Stomach (tissue), 9 donors: ENCODE data around the gene EDIL3. TPM values are rescaled to one million over a fixed set of nuclear protein-coding genes. Genes with fewer than 3 reads are reported as not detected.

Experiments
- DNase-seq, 2 donors: peaks; one replicate each; pipeline versions ENCODE4 v3.0.0 to v3.0.0-alpha.2; 2013 to 2019
- H3K27ac ChIP-seq, 5 donors: fragments of 200-600 bp in 4 of 5; sonication (generic) in 4 of 5; one replicate each; pipeline ENCODE4 v1.5.1; 2013 to 2019; ENCODE audit warnings: mild to moderate bottlenecking in 1 of 5, moderate library complexity in 1 of 5
- H3K27me3 ChIP-seq, 3 donors: fragments of 200-600 bp; sonication (generic); one replicate each; pipeline ENCODE4 v1.5.1; 2017 to 2019; ENCODE audit warnings: mixed run types in 1 of 3
- H3K36me3 ChIP-seq, 4 donors: fragments of 200-600 bp; sonication (generic); 1 replicate in 3 of 4; 2 replicates in 1 of 4; pipeline ENCODE4 v1.5.1; 2016 to 2019
- H3K4me1 ChIP-seq, 4 donors: fragments of 200-600 bp; sonication (generic); one replicate each; pipeline ENCODE4 v1.5.1; 2016 to 2019
- H3K4me3 ChIP-seq, 4 donors: fragments of 200-600 bp; sonication (generic) in 3 of 4; one replicate each; pipeline ENCODE4 v1.5.1; 2016 to 2019; ENCODE audit warnings: mild to moderate bottlenecking in 1 of 4
- H3K9me3 ChIP-seq, 4 donors: fragments of 200-600 bp; sonication (generic); one replicate each; pipeline ENCODE4 v1.5.1; 2016 to 2019
- CTCF ChIP-seq, 7 experiments: fragments of 450-650 bp in 4 of 7; fragments of 200-600 bp in 3 of 7; sonication (generic) in 3 of 7; IDR thresholded peaks; one replicate each; pipeline ENCODE4 v1.5.1; 2016 to 2019; ENCODE audit warnings: antibody characterized with exemption in 7 of 7, control low read depth in 2 of 7, mild to moderate bottlenecking in 1 of 7
- EP300 ChIP-seq: sonication (generic); formaldehyde crosslinking; IDR thresholded peaks from one replicate; pipeline ENCODE4 v1.6.1; 2017; ENCODE audit warnings: antibody characterized with exemption
- POLR2A ChIP-seq, 4 donors: fragments of 450-650 bp; IDR thresholded peaks; one replicate each; pipeline ENCODE4 v1.6.1; 2016; ENCODE audit warnings: antibody characterized with exemption in 4 of 4, control low read depth in 2 of 4, mild to moderate bottlenecking in 1 of 4, moderate library complexity in 1 of 4
- POLR2AphosphoS5 ChIP-seq, 3 donors: sonication (generic); formaldehyde crosslinking; IDR thresholded peaks; one replicate each; pipeline ENCODE4 v1.6.1; 2016; ENCODE audit warnings: antibody characterized with exemption in 3 of 3
- WGBS, 5 donors: extraction: QIAGEN DNeasy Blood & Tissue Kit in 3 of 5; methylation state at CpG; one replicate each; pipeline versions ENCODE4 v1.1.5 to v1.1.7; 2013 to 2018; 5-methylcytosine and 5-hydroxymethylcytosine counted together
- intact Hi-C: fragments of 100-400 bp; cut with DNase I; formaldehyde crosslinking; loops from one replicate; pipeline ENCODE4 v1.15.1; 2023; ENCODE audit warnings: low total_unique reads
- polyA plus RNA-seq, 3 donors: library from polyadenylated mRNA; stranded (reverse); fragments of 200-250 nt; gene quantifications; one replicate each; pipeline ENCODE4 v1.2.3, GENCODE V29; 2013
- total RNA-seq, 5 donors: library from RNA; depleted of rRNA; stranded (reverse); fragments of >200 nt; gene quantifications; one replicate each; pipeline versions ENCODE4 v1.1.0 to v1.2.3, GENCODE V29; 2014 to 2016
- donor health status: healthy with polysubstance abuse.
- donor health status: Bipolar disorder and iron deficiency.
- donor health status: healthy.

Gene EDIL3
- total and polyA plus RNA-seq, 8 donors: 2.3 to 75.0 (median 14.4) TPM

GRCh38 chr5:84392836-84393235 lies 8.2 kb upstream of the EDIL3 start:
- TF ChIP-seq POLR2AphosphoS5 (IDR thresholded peaks at IDR 0.05) (no peak), POLR2A (IDR thresholded peaks at IDR 0.05) (no peak), CTCF (IDR thresholded peaks at IDR 0.05) (no peak), EP300 (no peak)
- Histone ChIP-seq H3K4me1 (no peaks in the 10 kb centered on the region), H3K9me3 (no peaks in the 10 kb centered on the region), H3K36me3 (no peaks in the 10 kb centered on the region), H3K27ac (no peak overlapping the region), H3K27me3 (no peaks in the 10 kb centered on the region), H3K4me3 (no peak overlapping the region)
- WGBS, 5 donors: 75 to 82% (median 77%) methylated on average over 2 of the region's 2 CpGs
- intact Hi-C loops: no loop called here
- DNase-seq: no peak

- H3K27ac ChIP-seq: peak overlapping the region in 2 of 5 donors; percentile 80 to 82
- intact Hi-C loops: no loop called here
These were observed 1.0 kb upstream of the EDIL3 start for GRCh38 chr5:84385705-84386104.

GRCh38 chr5:84383816-84384603 lies 670 bp downstream of the EDIL3 start:
- peak overlapping the region; percentile 70 to 82 (median 80) for H3K27ac ChIP-seq
- no peaks in the 10 kb centered on the region for H3K36me3 ChIP-seq
- 1 to 5% (median 3%) methylated on average over 50 to 73 of the region's 73 CpGs for WGBS, 5 donors
- peak in 1 of 2 donors; percentile 63 for DNase-seq
- peaks cover 0 to 35% (median 26%) of the 10 kb centered on the region in 4 donors for H3K4me1 ChIP-seq
- TF ChIP-seq EP300 (no peak), POLR2A (IDR thresholded peaks at IDR 0.05) (no peak), POLR2AphosphoS5 (IDR thresholded peaks at IDR 0.05) (no peak), CTCF (IDR thresholded peaks at IDR 0.05) (no peak)
- H3K9me3 ChIP-seq: no peaks in the 10 kb centered on the region
- intact Hi-C loops: no loop called here
- H3K4me3 ChIP-seq: peak overlapping the region; percentile 48 to 57 (median 54)
- H3K27me3 ChIP-seq: peaks cover 4 to 45% (median 35%) of the 10 kb centered on the region in 3 donors

More at GRCh38 chr5:84385705-84386104, 1.0 kb upstream of the EDIL3 start:
- 56 to 59% (median 57%) methylated on average over 2 of the region's 2 CpGs for WGBS, 5 donors
- H3K27me3 ChIP-seq: peaks cover 4 to 45% (median 35%) of the 10 kb centered on the region in 3 donors
- no peak for DNase-seq
- H3K36me3 ChIP-seq: no peaks in the 10 kb centered on the region
- no peaks in the 10 kb centered on the region for H3K9me3 ChIP-seq
- H3K4me1 ChIP-seq: peaks cover 0 to 35% (median 26%) of the 10 kb centered on the region in 4 donors
- no peak for TF ChIP-seq POLR2AphosphoS5 (IDR thresholded peaks at IDR 0.05)
- no peak for TF ChIP-seq POLR2A (IDR thresholded peaks at IDR 0.05)
- no peak for TF ChIP-seq EP300
- TF ChIP-seq CTCF (IDR thresholded peaks at IDR 0.05): no peak
- H3K4me3 ChIP-seq: peak overlapping the region in 3 of 4 donors; percentile 48 to 57 (median 55)

- H3K9me3 ChIP-seq: no peaks in the 10 kb centered on the region
- DNase-seq: no peak
- H3K36me3 ChIP-seq: no peaks in the 10 kb centered on the region
- H3K4me3 ChIP-seq: peak overlapping the region; percentile 48 to 57 (median 54)
- peak overlapping the region; percentile 70 to 82 (median 80) for H3K27ac ChIP-seq
- intact Hi-C loops: no loop called here
- no peak for TF ChIP-seq POLR2A (IDR thresholded peaks at IDR 0.05)
- no peak for TF ChIP-seq POLR2AphosphoS5 (IDR thresholded peaks at IDR 0.05)
- TF ChIP-seq EP300: no peak
- no peak for TF ChIP-seq CTCF (IDR thresholded peaks at IDR 0.05)
- peaks cover 4 to 45% (median 35%) of the 10 kb centered on the region in 3 donors for H3K27me3 ChIP-seq
- H3K4me1 ChIP-seq: peaks cover 0 to 35% (median 26%) of the 10 kb centered on the region in 4 donors
- WGBS, 5 donors: 3 to 4% (median 3%) methylated on average over 23 to 26 of the region's 26 CpGs
These were observed 1.3 kb downstream of the EDIL3 start for GRCh38 chr5:84383296-84383815.
